Neural progenitor cell (in vitro differentiated cells): ENCODE data around the gene SPTBN5. TPM values are rescaled to one million over a fixed set of nuclear protein-coding genes. Genes with fewer than 3 reads are reported as not detected.

Source experiments
- DNase-seq: peaks from one replicate; pipeline ENCODE4 v3.0.0-alpha.2; 2016; ENCODE audit warnings: low spot score
- H2AFZ ChIP-seq: fragments of 200-600 bp; sonication (generic); replicated peaks from 2 replicates; pipeline ENCODE4 v1.6.1; 2016; ENCODE audit warnings: antibody characterized with exemption
- H3F3A ChIP-seq: fragments of 200-600 bp; sonication (generic); 2 replicates; pipeline ENCODE4 v1.6.1; 2016; ENCODE audit warnings: antibody characterized with exemption, low read depth
- H3K27ac ChIP-seq: fragments of 200-600 bp; sonication (generic); 2 replicates; pipeline ENCODE4 v1.5.1; 2016; ENCODE audit warnings: mild to moderate bottlenecking
- H3K27me3 ChIP-seq: fragments of 200-600 bp; sonication (generic); 2 replicates; pipeline ENCODE4 v1.6.1; 2016; ENCODE audit warnings: mild to moderate bottlenecking, moderate library complexity
- H3K36me3 ChIP-seq: fragments of 200-600 bp; sonication (generic); 2 replicates; pipeline ENCODE4 v1.5.1; 2016
- H3K4me1 ChIP-seq: fragments of 200-600 bp; sonication (generic); 2 replicates; pipeline ENCODE4 v1.6.1; 2016; ENCODE audit warnings: mixed run types
- H3K4me2 ChIP-seq: fragments of 200-600 bp; sonication (generic); 2 replicates; pipeline ENCODE4 v1.6.1; 2016
- H3K4me3 ChIP-seq: fragments of 200-600 bp; sonication (generic); 2 replicates; pipeline ENCODE4 v1.5.1; 2016
- H3K79me2 ChIP-seq: fragments of 200-600 bp; sonication (generic); 2 replicates; pipeline ENCODE4 v1.6.1; 2016; ENCODE audit warnings: low read depth
- H3K9ac ChIP-seq: fragments of 200-600 bp; sonication (generic); 2 replicates; pipeline ENCODE4 v1.6.1; 2016
- H3K9me3 ChIP-seq: fragments of 200-600 bp; sonication (generic); 2 replicates; pipeline ENCODE4 v1.5.1; 2016; ENCODE audit warnings: low read depth
- H4K20me1 ChIP-seq: fragments of 200-600 bp; sonication (generic); 2 replicates; pipeline ENCODE4 v1.6.1; 2016; ENCODE audit warnings: low read depth
- H3K27ac Mint-ChIP-seq: 3 replicates; pipeline ENCODE4 v1.8.0; 2021; ENCODE audit warnings: mixed read lengths
- H3K27me3 Mint-ChIP-seq: 2 replicates; pipeline ENCODE4 v1.8.0; 2022; ENCODE audit warnings: low read depth, mild to moderate bottlenecking, inconsistent platforms, moderate library complexity, mixed read lengths; ENCODE audit not compliant: insufficient read depth
- H3K36me3 Mint-ChIP-seq: 3 replicates; pipeline ENCODE4 v1.8.0; 2021; ENCODE audit warnings: mixed read lengths
- H3K4me1 Mint-ChIP-seq: 3 replicates; pipeline ENCODE4 v1.8.0; 2021; ENCODE audit warnings: mixed read lengths
- H3K4me3 Mint-ChIP-seq: 3 replicates; pipeline ENCODE4 v1.8.0; 2021; ENCODE audit warnings: mild to moderate bottlenecking, moderate library complexity, mixed read lengths
- H3K9me3 Mint-ChIP-seq: 3 replicates; pipeline ENCODE4 v1.8.0; 2020; ENCODE audit warnings: mixed read lengths
- CTCF ChIP-seq: fragments of 200-600 bp; sonication (generic); IDR thresholded peaks from 2 replicates; pipeline ENCODE4 v1.5.1; 2017; ENCODE audit warnings: antibody characterized with exemption, mild to moderate bottlenecking
- EZH2 ChIP-seq: fragments of 200-600 bp; sonication (generic); IDR thresholded peaks from 2 replicates; pipeline ENCODE4 v1.6.1; 2017; ENCODE audit warnings: antibody characterized with exemption, mild to moderate bottlenecking, moderate library complexity
- EZH2phosphoT487 ChIP-seq: fragments of 200-600 bp; sonication (generic); IDR thresholded peaks from 2 replicates; pipeline ENCODE4 v1.6.1; 2017; ENCODE audit warnings: antibody characterized with exemption
- total RNA-seq: library from RNA; depleted of rRNA; stranded (reverse); fragments of >200 nt; gene quantifications from 2 replicates; pipeline ENCODE4 v1.2.3, GENCODE V29; 2015; ENCODE audit warnings: low replicate concordance

SPTBN5 gene
- total RNA-seq, 1 donor from 2014 or later, result not detected

GRCh38 chr15:41895957-41896356 is 2.1 kb upstream of the SPTBN5 start:
- H3K4me3 ChIP-seq, result no peak overlapping the region
- H3K36me3 ChIP-seq, result no peaks in the 10 kb centered on the region
- H3K9ac ChIP-seq, result no peak overlapping the region
- Mint-ChIP-seq H3K9me3 (no peaks in the 10 kb centered on the region), H3K4me3 (no peak overlapping the region), H3K4me1 (peaks cover 20% of the 10 kb centered on the region), H3K36me3 (no peaks in the 10 kb centered on the region), H3K27ac (no peak overlapping the region), H3K27me3 (peaks cover 5% of the 10 kb centered on the region)
- no peaks in the 10 kb centered on the region for H4K20me1 ChIP-seq
- TF ChIP-seq EZH2, result no peak
- no peak for TF ChIP-seq CTCF
- TF ChIP-seq EZH2phosphoT487, result no peak
- H3K4me2 ChIP-seq, result no peak overlapping the region
- H3K27me3 ChIP-seq, result no peaks in the 10 kb centered on the region
- no peaks in the 10 kb centered on the region for H3K79me2 ChIP-seq
- H3K9me3 ChIP-seq, result no peaks in the 10 kb centered on the region
- DNase-seq, result no peak
- H3F3A ChIP-seq, result peaks cover 7% of the 10 kb centered on the region
- H2AFZ ChIP-seq, result no peak overlapping the region
- H3K27ac ChIP-seq, result no peak overlapping the region
- H3K4me1 ChIP-seq, result peaks cover 15% of the 10 kb centered on the region

- H3K36me3 ChIP-seq, result no peaks in the 10 kb centered on the region
- Mint-ChIP-seq H3K36me3 (no peaks in the 10 kb centered on the region), H3K4me1 (peaks cover 22% of the 10 kb centered on the region), H3K4me3 (no peak overlapping the region), H3K27me3 (peaks cover 5% of the 10 kb centered on the region), H3K9me3 (no peaks in the 10 kb centered on the region), H3K27ac (peak overlapping the region; percentile 53)
- TF ChIP-seq CTCF, result no peak
- no peak for TF ChIP-seq EZH2phosphoT487
- no peak for TF ChIP-seq EZH2
- H3K9me3 ChIP-seq, result no peaks in the 10 kb centered on the region
- H3K4me1 ChIP-seq, result peaks cover 18% of the 10 kb centered on the region
- H4K20me1 ChIP-seq, result no peaks in the 10 kb centered on the region
- no peaks in the 10 kb centered on the region for H3K27me3 ChIP-seq
- no peak overlapping the region for H3K4me3 ChIP-seq
- no peak overlapping the region for H2AFZ ChIP-seq
- H3K9ac ChIP-seq, result no peak overlapping the region
- DNase-seq, result no peak
- H3K79me2 ChIP-seq, result no peaks in the 10 kb centered on the region
- H3F3A ChIP-seq, result peaks cover 12% of the 10 kb centered on the region
- H3K4me2 ChIP-seq, result no peak overlapping the region
- no peak overlapping the region for H3K27ac ChIP-seq
These were observed 1.6 kb upstream of the SPTBN5 start for GRCh38 chr15:41895491-41895890.

- no peak overlapping the region for H3K4me3 Mint-ChIP-seq
- peak overlapping the region; percentile 53 for H3K27ac Mint-ChIP-seq
These were observed 1.1 kb upstream of the SPTBN5 start for GRCh38 chr15:41894791-41895463.

More at GRCh38 chr15:41894791-41895463, 1.1 kb upstream of the SPTBN5 start:
- peaks cover 22% of the 10 kb centered on the region for H3K4me1 Mint-ChIP-seq
- Histone ChIP-seq H3K4me3 (no peak overlapping the region), H3K27me3 (no peaks in the 10 kb centered on the region), H3K4me1 (peaks cover 18% of the 10 kb centered on the region), H4K20me1 (no peaks in the 10 kb centered on the region), H3F3A (peaks cover 12% of the 10 kb centered on the region), H3K79me2 (no peaks in the 10 kb centered on the region), H3K27ac (no peak overlapping the region), H2AFZ (no peak overlapping the region), H3K9me3 (no peaks in the 10 kb centered on the region), H3K36me3 (no peaks in the 10 kb centered on the region), H3K9ac (no peak overlapping the region), H3K4me2 (no peak overlapping the region)
- no peak for DNase-seq
- peaks cover 5% of the 10 kb centered on the region for H3K27me3 Mint-ChIP-seq
- H3K9me3 Mint-ChIP-seq, result no peaks in the 10 kb centered on the region
- no peaks in the 10 kb centered on the region for H3K36me3 Mint-ChIP-seq
- TF ChIP-seq EZH2, result no peak
- TF ChIP-seq EZH2phosphoT487, result no peak
- no peak for TF ChIP-seq CTCF
